OCI-M2 (cell line): ENCODE results near the gene TBC1D16.
"Not testable (repeated sequence)": the region's sequence is repeated elsewhere in the genome, so short reads cannot be mapped to it uniquely, and the experiment has no call there.

ENCODE experiments used
- DNase-seq: peaks from one replicate; lab custom pipeline; 2025; ENCODE audit not compliant: unreplicated experiment; lab: John Stamatoyannopoulos, UW

The TBC1D16 gene

DNA sequence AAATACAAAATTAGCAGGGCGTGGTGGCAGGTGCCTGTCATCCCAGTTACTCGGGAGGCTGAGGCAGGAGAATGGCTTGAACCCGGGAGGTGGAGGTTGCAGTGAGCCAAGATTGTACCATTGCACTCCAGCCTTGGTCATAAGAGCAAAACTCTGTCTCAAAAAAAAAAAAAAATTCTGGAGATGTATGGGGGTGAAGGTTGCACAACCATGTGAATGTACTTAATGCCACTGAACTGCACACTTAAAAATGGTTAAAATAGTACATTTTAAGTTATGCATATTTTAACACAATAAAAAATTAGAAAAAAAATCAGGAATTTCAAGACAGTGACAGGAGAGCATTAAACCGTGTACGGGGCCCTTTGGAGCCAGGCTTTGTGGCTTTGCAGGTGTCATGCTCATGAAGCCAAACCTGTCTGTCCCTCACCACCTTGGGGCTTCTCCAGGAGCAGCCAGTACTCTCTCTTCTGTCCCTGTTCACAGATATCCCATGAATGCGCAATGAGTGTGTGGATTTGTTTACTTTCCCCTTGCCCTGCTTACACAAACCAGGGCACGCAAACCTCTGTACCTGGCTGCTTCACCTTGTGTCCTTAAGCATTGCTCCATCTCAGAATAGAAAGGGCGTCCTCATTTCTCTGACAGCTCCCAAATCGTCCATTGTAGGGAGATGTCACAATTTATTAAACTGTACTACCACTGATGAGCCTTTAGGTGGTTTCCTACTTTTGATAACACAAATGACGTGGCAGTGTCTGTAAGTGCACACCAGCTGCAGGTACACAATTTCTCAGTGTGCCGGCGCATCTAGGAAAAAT lies 138.2 kb downstream of the TBC1D16 start:
- no peak for DNase-seq

DNA sequence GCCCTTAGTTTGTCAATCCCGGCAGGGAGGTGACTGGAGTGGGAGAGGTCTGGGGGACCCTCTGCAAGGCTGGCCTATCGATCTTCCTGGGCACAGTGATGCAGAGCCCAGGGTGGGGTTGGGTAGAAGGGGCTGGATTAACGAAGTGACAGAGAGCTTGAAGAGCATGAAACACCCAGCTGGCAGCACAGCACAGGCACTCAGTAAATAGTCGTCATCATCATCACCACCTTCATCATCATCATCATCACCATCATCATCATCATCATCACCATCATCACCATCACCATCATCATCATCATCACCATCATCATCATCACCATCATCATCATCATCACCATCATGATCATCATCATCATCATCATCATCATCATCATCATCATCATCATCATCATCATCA lies 142.2 kb downstream of the TBC1D16 start:
- not testable (repeated sequence) for DNase-seq

DNA sequence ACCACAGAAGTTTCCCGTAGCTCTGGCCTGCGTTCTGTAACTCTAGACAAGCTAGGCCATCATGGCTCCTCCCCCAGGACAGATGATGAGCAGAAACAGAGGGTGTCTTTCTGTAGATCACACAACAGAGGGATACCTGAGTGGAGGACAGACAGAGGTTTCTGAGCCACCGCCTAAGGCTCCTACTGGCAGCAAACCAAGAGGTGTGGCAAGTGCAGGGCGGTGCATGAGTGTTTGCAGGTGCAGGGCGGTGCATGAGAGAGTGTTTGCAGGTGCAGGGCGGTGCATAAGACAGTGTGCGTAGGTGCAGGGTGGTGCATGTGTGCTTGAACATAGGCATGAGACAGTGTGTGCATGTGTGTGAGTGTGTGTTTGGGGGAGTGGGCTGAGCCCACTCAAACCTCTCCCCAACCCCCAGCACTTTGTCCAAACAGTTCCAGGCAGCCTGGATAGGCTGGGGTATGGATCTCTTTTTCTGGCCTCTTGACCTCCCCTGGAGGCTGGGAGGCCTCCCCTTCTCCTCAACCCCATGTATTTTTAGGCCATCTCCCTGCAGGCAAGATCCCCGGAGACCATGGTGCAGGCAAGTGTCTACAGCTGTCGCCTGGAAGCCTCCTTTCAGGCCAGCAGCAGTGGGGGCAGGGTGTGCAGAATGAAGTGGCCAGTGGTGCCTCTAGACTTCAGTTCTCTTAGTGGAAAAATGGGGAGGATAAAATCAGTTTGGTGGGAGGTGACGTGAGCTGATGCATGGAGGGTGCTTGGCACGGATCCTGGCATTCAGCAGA lies 143.0 kb downstream of the TBC1D16 start:
- DNase-seq, result no peak

DNA sequence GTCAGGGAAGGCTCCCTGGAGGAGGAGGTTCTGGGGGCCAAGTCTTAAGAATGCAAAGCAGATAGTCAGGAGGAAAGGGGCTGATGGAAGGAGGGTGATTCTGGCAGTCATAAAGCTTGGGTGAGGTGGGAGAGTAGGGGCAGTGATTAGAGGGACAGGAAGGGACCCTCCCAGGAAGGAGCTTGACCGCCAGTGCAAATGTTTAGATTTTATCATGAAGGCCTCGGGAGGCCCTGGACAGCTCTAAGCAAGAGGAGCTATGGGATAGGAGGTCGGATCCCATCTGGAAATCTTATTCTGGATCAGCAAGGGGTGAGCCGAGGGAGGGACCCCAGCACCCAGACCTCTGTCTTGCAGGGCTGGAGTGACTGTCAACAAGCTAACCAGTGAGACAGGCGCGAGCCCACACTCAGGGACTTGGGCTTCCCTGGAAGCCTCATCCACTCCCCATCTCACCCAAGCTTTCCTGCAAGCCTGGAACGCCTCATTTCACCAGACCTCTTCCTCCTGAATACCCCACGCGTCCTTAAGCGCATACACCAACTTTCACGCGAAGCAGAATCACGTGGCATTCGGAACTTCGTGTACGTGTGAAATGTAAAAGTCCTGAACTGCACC lies 144.4 kb downstream of the TBC1D16 start:
- no peak for DNase-seq

DNA sequence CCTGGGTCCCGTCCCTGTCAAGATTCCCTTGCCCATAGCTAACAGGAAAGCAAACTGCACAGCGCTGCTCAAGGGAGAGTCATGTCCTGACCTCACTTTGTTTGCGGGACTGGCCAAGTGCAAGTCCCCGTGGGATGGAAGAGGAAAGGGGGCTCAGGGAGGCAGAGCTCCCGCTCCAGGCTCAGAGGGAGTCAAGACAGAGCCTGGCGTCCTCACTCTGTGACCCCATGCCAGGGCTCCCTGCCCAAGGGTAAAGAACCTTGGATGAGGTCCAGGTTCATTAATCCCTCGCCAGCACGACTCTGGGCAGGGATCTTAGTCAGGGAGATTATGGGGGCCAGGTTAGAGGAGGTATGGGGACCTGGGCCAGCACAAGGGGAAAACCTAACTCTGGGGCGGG lies 145.0 kb downstream of the TBC1D16 start:
- no peak for DNase-seq

DNA sequence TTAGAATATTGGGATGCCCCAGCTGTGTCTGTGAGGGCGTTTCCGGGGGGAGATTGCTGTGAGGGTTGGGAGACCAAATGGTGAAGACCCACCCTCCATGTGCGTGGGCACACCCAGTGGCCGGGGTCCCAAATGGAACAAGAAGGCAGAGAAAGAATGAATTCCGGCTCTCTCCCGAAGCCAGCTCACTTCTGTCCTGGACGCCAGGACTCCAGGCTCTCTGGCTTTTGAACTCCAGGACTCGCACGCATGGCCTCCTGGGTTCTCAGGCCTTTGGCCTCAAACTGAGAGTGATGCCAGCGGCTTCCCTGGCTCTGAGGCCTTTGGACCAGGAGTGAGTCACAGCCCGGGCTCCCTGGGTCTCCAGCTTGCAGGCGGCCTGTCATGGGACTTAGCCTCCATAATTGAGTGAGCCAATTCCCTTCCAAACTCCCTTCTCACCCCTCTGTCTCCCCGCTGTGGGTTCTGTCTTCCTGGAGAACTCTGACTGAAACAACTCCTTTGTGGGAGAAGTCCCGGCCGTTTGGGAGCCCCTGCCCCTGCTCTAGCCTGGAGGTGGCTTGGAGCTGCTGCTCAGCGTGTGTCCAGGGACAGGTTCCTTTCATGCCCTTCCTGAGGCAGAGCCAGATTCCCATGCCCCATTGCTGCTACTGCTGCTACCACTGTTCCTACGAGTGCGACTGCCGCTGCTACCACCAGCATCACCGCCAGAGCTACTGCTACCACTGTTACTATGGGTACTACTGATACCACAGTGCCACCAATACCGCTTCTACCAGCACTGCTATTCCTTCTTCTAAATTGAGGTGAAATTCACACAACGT lies 146.6 kb downstream of the TBC1D16 start:
- DNase-seq, result no peak

DNA sequence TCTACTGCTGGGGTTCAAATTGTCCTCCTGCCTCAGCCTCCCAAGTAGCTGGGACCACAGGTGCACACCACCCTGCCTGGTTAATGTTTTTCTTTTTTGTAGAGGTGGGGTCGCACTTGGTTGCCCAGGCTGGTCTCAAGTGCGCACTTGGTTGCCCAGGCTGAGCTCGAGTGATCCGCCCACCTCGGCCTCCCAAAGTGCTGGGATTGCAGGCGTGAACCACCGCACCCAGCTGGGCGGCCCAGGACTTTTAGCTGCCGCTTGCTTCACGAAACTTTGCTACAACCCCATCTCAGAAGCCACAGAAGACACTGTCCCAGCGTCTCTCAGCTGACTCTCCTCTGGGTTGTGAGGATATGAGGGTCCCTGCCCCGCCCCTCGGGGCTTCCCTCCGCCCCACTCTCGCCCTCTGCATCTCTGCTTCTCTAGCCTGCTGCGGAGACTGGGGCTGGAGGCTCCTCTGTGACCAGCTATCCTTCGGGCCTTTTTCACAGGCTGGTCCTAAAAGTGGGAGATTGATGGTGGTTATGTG lies 147.6 kb downstream of the TBC1D16 start:
- DNase-seq, result no peak

DNA sequence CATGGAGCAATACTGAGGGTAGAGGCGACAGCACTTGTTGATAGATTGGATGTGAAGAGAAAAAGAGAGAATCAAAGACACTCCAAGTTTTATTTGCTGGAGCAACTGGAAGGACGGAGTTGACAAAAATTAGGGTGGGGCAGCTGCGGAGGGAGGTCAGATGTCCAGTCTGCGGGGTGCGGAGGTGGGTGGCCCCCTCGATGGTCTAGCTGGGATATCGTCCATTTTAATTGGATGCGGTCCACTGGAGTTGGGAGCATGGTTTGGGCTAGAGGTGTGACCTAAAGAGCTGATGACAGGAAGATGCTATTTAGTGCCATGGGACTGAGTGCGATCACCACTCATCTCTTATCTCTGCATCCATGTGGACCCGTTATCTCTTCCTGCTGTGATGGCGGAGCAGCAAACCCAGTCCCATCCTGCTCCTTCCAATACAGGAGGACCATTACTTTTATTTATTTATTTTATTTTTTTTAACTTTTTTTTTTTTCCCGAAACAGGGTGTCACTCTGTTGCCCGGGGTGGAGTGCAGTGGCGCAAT lies 148.2 kb downstream of the TBC1D16 start:
- no peak for DNase-seq

DNA sequence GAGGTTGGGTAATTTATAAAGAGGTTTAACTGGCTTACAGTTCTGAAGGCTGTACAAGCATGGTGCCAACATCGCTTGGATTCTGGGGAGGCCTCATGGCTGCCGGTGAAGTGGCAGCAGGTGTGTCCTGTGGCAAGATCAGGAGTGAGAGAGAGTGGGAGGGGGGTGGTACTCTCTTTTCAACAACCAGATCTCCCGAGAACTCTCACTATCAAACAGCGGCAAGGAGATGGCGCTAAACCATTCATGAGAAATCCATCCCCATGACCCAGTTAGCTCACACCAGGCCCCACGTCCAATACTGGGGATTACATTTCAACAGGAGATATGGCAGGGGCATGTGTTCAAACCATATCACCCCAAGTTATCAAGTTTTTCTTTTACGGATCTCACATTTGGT lies 152.5 kb downstream of the TBC1D16 start:
- DNase-seq, result no peak
